ENCODE data around the gene ENTPD2.

The ENTPD2 gene

DNA sequence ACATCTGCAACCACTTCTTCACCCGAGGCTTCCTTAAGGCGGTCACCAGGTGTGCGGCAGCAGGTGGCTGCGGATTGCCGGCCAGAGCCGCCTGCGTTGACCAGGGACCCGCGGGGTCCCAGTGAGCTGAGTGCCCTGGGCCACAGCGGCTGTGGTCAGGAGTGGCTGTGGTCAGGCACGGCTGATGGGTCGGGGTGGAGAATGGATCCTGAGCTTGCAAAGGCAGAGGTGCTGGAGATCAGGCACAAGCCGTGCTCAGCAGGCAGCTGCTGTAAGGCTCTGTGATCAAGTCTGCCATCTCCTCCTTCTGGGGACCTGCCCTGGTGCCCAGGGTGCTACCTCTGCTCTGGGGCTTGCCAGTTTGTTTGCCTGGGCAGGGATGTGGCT, 25.5 kb upstream of the ENTPD2 start:
- no peak for TF ChIP-seq FOXM1 (IDR thresholded peaks at IDR 0.05; ENCODE audit: borderline replicate concordance, low read depth)
- TF ChIP-seq CEBPB (IDR thresholded peaks at IDR 0.05), result no peak
- no peak for TF ChIP-seq EGR1 (IDR thresholded peaks at IDR 0.05)
- TF ChIP-seq, protein P1, sequence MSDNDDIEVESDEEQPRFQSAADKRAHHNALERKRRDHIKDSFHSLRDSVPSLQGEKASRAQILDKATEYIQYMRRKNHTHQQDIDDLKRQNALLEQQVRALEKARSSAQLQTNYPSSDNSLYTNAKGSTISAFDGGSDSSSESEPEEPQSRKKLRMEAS (IDR thresholded peaks at IDR 0.05), result no peak
- no peak for TF ChIP-seq NFIC (IDR thresholded peaks at IDR 0.05)
- TF ChIP-seq RAD21 (IDR thresholded peaks at IDR 0.05; ENCODE audit: low read depth), result no peak
- no peak for TF ChIP-seq EP300 (IDR thresholded peaks at IDR 0.05; ENCODE audit: borderline replicate concordance)
- TF ChIP-seq YY1 (IDR thresholded peaks at IDR 0.05; ENCODE audit: low read depth), result no peak
- TF ChIP-seq TAF1 (IDR thresholded peaks at IDR 0.05; ENCODE audit: low read depth), result no peak
- TF ChIP-seq, protein P2, sequence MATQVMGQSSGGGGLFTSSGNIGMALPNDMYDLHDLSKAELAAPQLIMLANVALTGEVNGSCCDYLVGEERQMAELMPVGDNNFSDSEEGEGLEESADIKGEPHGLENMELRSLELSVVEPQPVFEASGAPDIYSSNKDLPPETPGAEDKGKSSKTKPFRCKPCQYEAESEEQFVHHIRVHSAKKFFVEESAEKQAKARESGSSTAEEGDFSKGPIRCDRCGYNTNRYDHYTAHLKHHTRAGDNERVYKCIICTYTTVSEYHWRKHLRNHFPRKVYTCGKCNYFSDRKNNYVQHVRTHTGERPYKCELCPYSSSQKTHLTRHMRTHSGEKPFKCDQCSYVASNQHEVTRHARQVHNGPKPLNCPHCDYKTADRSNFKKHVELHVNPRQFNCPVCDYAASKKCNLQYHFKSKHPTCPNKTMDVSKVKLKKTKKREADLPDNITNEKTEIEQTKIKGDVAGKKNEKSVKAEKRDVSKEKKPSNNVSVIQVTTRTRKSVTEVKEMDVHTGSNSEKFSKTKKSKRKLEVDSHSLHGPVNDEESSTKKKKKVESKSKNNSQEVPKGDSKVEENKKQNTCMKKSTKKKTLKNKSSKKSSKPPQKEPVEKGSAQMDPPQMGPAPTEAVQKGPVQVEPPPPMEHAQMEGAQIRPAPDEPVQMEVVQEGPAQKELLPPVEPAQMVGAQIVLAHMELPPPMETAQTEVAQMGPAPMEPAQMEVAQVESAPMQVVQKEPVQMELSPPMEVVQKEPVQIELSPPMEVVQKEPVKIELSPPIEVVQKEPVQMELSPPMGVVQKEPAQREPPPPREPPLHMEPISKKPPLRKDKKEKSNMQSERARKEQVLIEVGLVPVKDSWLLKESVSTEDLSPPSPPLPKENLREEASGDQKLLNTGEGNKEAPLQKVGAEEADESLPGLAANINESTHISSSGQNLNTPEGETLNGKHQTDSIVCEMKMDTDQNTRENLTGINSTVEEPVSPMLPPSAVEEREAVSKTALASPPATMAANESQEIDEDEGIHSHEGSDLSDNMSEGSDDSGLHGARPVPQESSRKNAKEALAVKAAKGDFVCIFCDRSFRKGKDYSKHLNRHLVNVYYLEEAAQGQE (IDR thresholded peaks at IDR 0.05; ENCODE audit: low read depth), result no peak
- TF ChIP-seq CREB1 (IDR thresholded peaks at IDR 0.05; ENCODE audit: low read depth), result no peak

DNA sequence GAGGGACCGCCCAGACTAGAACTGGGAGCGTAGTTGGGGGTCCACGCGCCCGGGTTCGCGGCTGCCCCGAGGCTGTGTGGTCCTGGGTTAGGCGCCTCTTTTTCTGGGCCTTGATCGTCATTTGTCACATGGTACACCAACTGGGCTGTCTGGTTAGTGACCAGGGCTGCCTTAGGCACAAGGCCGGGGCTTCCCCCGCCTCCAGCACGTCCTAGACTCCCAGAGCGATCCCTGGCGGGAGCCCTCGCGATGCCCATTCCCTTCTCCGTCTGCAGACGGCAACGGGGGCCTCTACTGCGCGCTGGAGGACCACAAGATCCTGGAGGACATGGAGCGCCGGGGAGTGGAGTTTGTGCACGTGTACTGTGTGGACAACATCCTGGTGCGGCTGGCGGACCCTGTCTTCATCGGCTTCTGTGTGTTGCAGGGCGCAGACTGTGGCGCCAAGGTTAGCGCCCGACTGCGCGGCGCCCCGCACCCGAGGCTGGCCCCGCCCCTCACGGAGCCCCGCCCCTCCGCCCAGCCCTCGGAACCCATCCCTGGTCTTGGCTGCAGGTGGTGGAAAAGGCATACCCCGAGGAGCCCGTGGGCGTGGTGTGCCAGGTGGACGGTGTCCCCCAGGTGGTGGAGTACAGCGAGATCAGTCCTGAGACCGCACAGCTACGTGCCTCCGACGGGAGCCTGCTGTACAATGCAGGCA, 25.0 kb upstream of the ENTPD2 start:
- no peak for TF ChIP-seq CEBPB (IDR thresholded peaks at IDR 0.05)
- TF ChIP-seq, protein P1 (IDR thresholded peaks at IDR 0.05), result no peak
- TF ChIP-seq TEAD4 (IDR thresholded peaks at IDR 0.05), result no peak
- TF ChIP-seq EP300 (IDR thresholded peaks at IDR 0.05; ENCODE audit: borderline replicate concordance), result no peak
- no peak for TF ChIP-seq TAF1 (IDR thresholded peaks at IDR 0.05; ENCODE audit: low read depth)
- no peak for TF ChIP-seq TCF12 (IDR thresholded peaks at IDR 0.05; ENCODE audit: low read depth)
- no peak for TF ChIP-seq EGR1 (IDR thresholded peaks at IDR 0.05)
- TF ChIP-seq YY1 (IDR thresholded peaks at IDR 0.05; ENCODE audit: low read depth), result no peak
- no peak for TF ChIP-seq RAD21 (IDR thresholded peaks at IDR 0.05; ENCODE audit: low read depth)
- TF ChIP-seq, protein P3, sequence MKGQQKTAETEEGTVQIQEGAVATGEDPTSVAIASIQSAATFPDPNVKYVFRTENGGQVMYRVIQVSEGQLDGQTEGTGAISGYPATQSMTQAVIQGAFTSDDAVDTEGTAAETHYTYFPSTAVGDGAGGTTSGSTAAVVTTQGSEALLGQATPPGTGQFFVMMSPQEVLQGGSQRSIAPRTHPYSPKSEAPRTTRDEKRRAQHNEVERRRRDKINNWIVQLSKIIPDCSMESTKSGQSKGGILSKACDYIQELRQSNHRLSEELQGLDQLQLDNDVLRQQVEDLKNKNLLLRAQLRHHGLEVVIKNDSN (IDR thresholded peaks at IDR 0.05), result no peak
- no peak for TF ChIP-seq NFIC (IDR thresholded peaks at IDR 0.05)
- TF ChIP-seq, protein P2 (IDR thresholded peaks at IDR 0.05; ENCODE audit: low read depth), result no peak

DNA sequence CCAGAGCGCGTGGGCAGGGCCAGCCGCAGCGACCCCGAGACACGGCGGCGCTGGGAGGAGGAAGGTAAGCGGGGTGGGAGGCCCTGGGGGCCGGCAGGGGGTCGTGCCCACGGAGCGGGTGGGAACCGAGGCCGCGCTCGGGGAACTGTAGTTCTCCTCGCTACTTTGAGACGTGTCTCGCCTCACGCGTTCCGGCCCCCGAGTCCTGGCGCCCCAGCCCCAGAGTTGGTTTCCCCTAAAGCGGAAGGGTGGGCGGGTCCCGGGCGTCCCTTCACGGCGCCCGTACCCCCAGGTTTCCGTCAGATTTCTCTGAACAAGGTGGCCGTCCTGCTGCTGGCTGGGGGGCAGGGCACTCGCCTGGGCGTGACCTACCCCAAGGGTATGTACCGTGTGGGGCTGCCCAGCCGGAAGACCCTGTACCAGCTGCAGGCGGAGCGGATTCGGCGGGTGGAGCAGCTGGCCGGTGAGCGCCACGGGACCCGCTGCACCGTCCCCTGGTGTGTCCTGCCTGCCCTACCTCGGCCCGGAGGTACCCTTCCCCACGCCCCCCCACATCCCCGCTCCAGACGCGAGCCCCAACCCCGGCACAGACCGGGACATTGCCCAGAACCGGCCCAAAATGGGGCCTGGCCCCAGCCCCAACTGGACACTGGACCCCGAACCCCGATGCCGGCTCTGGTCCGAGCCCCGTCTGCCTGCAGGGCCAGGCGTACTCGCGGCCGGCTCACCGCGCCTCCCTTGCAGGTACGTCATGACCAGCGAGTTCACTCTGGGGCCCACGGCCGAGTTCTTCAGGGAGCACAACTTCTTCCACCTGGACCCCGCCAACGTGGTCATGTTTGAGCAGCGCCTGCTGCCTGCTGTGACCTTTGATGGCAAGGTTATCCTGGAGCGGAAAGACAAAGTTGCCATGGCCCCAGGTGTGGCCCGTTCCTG, 24.2 kb upstream of the ENTPD2 start:
- TF ChIP-seq ZBTB7A (IDR thresholded peaks at IDR 0.05; ENCODE audit: low read depth) (peak; percentile 68; the same call in 1 of the 2 replicates), YY1 (IDR thresholded peaks at IDR 0.05; ENCODE audit: low read depth) (no peak)

DNA sequence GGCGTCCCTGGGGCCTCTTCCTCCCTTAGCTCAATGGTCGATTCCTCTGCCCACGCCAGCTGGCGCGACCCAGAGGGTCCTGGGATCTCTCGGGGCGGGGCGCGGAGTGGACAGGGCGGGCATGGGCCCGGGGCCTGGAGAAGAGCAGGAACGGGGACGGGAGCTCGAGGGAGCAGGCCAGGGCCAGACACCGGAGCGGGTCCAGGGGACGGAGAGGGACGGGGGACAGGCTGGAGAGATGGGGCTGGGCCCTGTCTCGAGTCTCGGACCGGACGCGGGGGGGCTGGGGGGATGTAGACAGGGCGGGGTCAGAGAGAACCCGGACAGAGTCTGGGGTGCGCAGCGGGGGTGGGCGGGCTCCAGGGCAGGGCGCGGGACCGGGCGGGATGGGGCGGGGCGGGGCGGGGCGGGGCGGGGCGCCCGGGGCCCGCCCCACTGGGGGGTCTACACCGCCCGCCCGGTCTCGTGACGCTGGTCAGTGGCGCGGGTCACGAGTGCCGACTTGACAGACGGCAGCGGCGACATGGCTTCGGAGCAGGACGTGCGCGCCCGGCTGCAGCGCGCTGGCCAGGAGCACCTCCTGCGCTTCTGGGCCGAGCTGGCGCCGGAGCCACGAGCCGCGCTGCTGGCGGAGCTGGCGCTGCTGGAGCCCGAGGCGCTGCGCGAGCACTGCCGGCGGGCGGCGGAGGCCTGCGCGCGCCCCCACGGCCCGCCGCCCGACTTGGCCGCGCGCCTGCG, 23.3 kb upstream of the ENTPD2 start, which contains the start of gene UAP1L1:
UAP1L1 (plus strand) TSS at position 508 of the 738 bp plus-strand sequence; CDS start at position 524, 16 bp downstream.
- TF ChIP-seq EGR1 (IDR thresholded peaks at IDR 0.05) (no peak), EP300 (IDR thresholded peaks at IDR 0.05; ENCODE audit: borderline replicate concordance) (no peak), YY1 (IDR thresholded peaks at IDR 0.05; ENCODE audit: low read depth) (peak; percentile 39; the same call in 1 of the 2 replicates), RAD21 (IDR thresholded peaks at IDR 0.05; ENCODE audit: low read depth) (no peak), NFIC (IDR thresholded peaks at IDR 0.05) (no peak), TCF12 (IDR thresholded peaks at IDR 0.05; ENCODE audit: low read depth) (no peak), TAF1 (IDR thresholded peaks at IDR 0.05; ENCODE audit: low read depth) (peak; percentile 46; the same call in 1 of the 2 replicates), TEAD4 (IDR thresholded peaks at IDR 0.05) (no peak), CREB1 (IDR thresholded peaks at IDR 0.05; ENCODE audit: low read depth) (no peak), CEBPB (IDR thresholded peaks at IDR 0.05) (no peak), FOXM1 (IDR thresholded peaks at IDR 0.05; ENCODE audit: borderline replicate concordance, low read depth) (no peak), ZBTB7A (IDR thresholded peaks at IDR 0.05; ENCODE audit: low read depth) (no peak)
- TF ChIP-seq, protein P2 (IDR thresholded peaks at IDR 0.05; ENCODE audit: low read depth), result no peak
- TF ChIP-seq, protein P1 (IDR thresholded peaks at IDR 0.05), result peak; percentile 70; the same call in 1 of the 2 replicates
- TF ChIP-seq, protein P3 (IDR thresholded peaks at IDR 0.05), result peak; percentile 85
